ENCODE data around the gene APLNR.

- TF ChIP-seq EZH2 (IDR thresholded peaks at IDR 0.05; ENCODE audit: low read length, missing control alignments): no peak
- TF ChIP-seq, protein P1, sequence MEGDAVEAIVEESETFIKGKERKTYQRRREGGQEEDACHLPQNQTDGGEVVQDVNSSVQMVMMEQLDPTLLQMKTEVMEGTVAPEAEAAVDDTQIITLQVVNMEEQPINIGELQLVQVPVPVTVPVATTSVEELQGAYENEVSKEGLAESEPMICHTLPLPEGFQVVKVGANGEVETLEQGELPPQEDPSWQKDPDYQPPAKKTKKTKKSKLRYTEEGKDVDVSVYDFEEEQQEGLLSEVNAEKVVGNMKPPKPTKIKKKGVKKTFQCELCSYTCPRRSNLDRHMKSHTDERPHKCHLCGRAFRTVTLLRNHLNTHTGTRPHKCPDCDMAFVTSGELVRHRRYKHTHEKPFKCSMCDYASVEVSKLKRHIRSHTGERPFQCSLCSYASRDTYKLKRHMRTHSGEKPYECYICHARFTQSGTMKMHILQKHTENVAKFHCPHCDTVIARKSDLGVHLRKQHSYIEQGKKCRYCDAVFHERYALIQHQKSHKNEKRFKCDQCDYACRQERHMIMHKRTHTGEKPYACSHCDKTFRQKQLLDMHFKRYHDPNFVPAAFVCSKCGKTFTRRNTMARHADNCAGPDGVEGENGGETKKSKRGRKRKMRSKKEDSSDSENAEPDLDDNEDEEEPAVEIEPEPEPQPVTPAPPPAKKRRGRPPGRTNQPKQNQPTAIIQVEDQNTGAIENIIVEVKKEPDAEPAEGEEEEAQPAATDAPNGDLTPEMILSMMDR (conservative IDR thresholded peaks at IDR 0.05 in 1 of 2, IDR thresholded peaks at IDR 0.05 in 1 of 2; ENCODE audit: low read depth in 1 of 2, low read length in 2 of 2): no peak
These were observed 2.3 kb upstream of the APLNR start for GRCh38 chr11:57239348-57239747.

Measured in fibroblast of lung (primary cell).